Karpas-422 (cell line): ENCODE results near the gene NMUR1. TPM values are rescaled to one million over a fixed set of nuclear protein-coding genes. Genes with fewer than 3 reads are reported as not detected.

Experiments
- DNase-seq: peaks from one replicate; pipeline ENCODE4 v3.0.0-alpha.2; 2015
- H2AFZ ChIP-seq: fragments of 200-600 bp; sonication (generic); 2 replicates; pipeline ENCODE4 v1.6.1; 2014; ENCODE audit warnings: antibody characterized with exemption, low read length, mixed read lengths
- H3K27ac ChIP-seq: fragments of 200-600 bp; sonication (generic); 2 replicates; pipeline ENCODE4 v1.5.1; 2014; ENCODE audit warnings: mild to moderate bottlenecking, low read length, moderate library complexity
- H3K27me3 ChIP-seq: fragments of 200-600 bp; sonication (generic); 2 replicates; pipeline ENCODE4 v1.6.1; 2014; ENCODE audit warnings: low read length, mixed read lengths
- H3K36me3 ChIP-seq: fragments of 200-600 bp; sonication (generic); 2 replicates; pipeline ENCODE4 v1.6.1; 2014; ENCODE audit warnings: low read length, mixed read lengths; ENCODE audit not compliant: insufficient read depth
- H3K4me1 ChIP-seq: fragments of 200-600 bp; sonication (generic); 2 replicates; pipeline ENCODE4 v1.6.1; 2014; ENCODE audit warnings: mild to moderate bottlenecking, low read length, mixed read lengths
- H3K4me2 ChIP-seq: fragments of 200-600 bp; sonication (generic); 2 replicates; pipeline ENCODE4 v1.6.1; 2014; ENCODE audit warnings: low read length, low read depth, mild to moderate bottlenecking; ENCODE audit not compliant: poor library complexity, severe bottlenecking
- H3K4me3 ChIP-seq: fragments of 200-600 bp; sonication (generic); 2 replicates; pipeline ENCODE4 v1.5.1; 2014; ENCODE audit warnings: mild to moderate bottlenecking, antibody characterized with exemption, low read length, mixed read lengths
- H3K79me2 ChIP-seq: fragments of 200-600 bp; sonication (generic); 2 replicates; pipeline ENCODE4 v1.6.1; 2014; ENCODE audit warnings: mild to moderate bottlenecking, low read length, mixed read lengths
- H3K9ac ChIP-seq: fragments of 200-600 bp; sonication (generic); 2 replicates; pipeline ENCODE4 v1.6.0; 2014; ENCODE audit warnings: low read length
- H3K9me2 ChIP-seq: fragments of 200-600 bp; sonication (generic), shearing (Covaris generic); replicated peaks from 2 replicates; pipeline ENCODE4 v1.6.0; 2014; ENCODE audit warnings: mild to moderate bottlenecking, low read length, moderate library complexity; ENCODE audit not compliant: insufficient read depth
- H3K9me3 ChIP-seq: fragments of 300-700, 200-600 bp; sonication (generic); 2 replicates; pipeline ENCODE4 v1.6.1; 2014; ENCODE audit warnings: low read length, mixed read lengths
- H4K20me1 ChIP-seq: fragments of 200-600 bp; sonication (generic); 2 replicates; pipeline ENCODE4 v1.6.1; 2014; ENCODE audit warnings: mild to moderate bottlenecking, antibody characterized with exemption, low read length, low read depth; ENCODE audit not compliant: insufficient read depth
- total RNA-seq: library from RNA; depleted of rRNA; stranded (reverse); fragments of >200 nt; shearing (Covaris generic); gene quantifications from 2 replicates; pipeline ENCODE4 v1.2.3, GENCODE V29; 2014; ENCODE audit warnings: low replicate concordance

The NMUR1 gene
- total RNA-seq, 1 experiment from 2014 or later = not detected

GRCh38 chr2:231515603-231516002, 14.6 kb downstream of the NMUR1 start:
- H3K4me2 ChIP-seq = no peak overlapping the region
- H2AFZ ChIP-seq = peak overlapping the region; percentile 91

GRCh38 chr2:231514951-231515297, 15.3 kb downstream of the NMUR1 start:
- Histone ChIP-seq H3K4me2 (peak overlapping the region; percentile 53), H3K4me3 (peak overlapping the region; percentile 47; the same call in 1 of the 2 replicates), H2AFZ (peak overlapping the region; percentile 91), H3K9me3 (no peaks in the 10 kb centered on the region), H3K27ac (no peak overlapping the region), H4K20me1 (no peaks in the 10 kb centered on the region), H3K9me2 (no peaks in the 10 kb centered on the region), H3K79me2 (peaks cover 9% of the 10 kb centered on the region; the same call in 1 of the 2 replicates), H3K9ac (no peak overlapping the region), H3K4me1 (peaks cover 26% of the 10 kb centered on the region), H3K27me3 (no peaks in the 10 kb centered on the region), H3K36me3 (no peaks in the 10 kb centered on the region)
- no peak for DNase-seq

More at GRCh38 chr2:231515603-231516002, 14.6 kb downstream of the NMUR1 start:
- no peak overlapping the region for H3K27ac ChIP-seq
- H3K9me3 ChIP-seq = no peaks in the 10 kb centered on the region
- H3K4me1 ChIP-seq = peaks cover 26% of the 10 kb centered on the region
- H3K79me2 ChIP-seq = peaks cover 9% of the 10 kb centered on the region; the same call in 1 of the 2 replicates
- no peaks in the 10 kb centered on the region for H3K36me3 ChIP-seq
- no peaks in the 10 kb centered on the region for H3K9me2 ChIP-seq
- DNase-seq = peak; percentile 45
- no peak overlapping the region for H3K9ac ChIP-seq
- H4K20me1 ChIP-seq = no peaks in the 10 kb centered on the region
- H3K27me3 ChIP-seq = no peaks in the 10 kb centered on the region
- H3K4me3 ChIP-seq = no peak overlapping the region

GRCh38 chr2:231514225-231514950, 15.9 kb downstream of the NMUR1 start:
- peak overlapping the region; percentile 91 for H2AFZ ChIP-seq

DNA sequence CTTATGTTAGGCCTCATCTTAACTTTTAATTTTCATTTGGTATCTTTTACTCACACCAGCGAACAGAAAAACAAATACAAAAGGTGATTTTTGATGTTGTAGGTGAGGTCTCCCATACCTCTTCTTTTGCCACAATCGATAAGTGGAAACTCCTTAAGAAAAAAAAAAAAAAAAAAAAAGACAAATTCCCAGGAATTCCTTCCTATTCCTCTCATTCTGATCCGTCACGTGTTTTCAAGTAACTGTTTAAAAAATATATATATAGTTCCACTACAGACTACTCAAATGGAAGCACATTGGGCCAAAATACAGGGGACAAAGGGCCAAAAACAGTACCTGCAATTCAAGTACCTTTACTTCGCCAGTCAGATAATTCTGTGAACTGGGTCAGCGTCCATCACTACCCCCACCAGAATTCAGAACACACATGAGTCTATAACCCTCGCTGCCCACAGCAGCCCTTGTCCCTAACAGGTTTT, 16.5 kb downstream of the NMUR1 start:
- DNase-seq = no peak
- Histone ChIP-seq H3K36me3 (no peaks in the 10 kb centered on the region), H3K79me2 (peaks cover 9% of the 10 kb centered on the region; the same call in 1 of the 2 replicates), H3K27me3 (no peaks in the 10 kb centered on the region), H4K20me1 (no peaks in the 10 kb centered on the region), H2AFZ (no peak overlapping the region), H3K4me1 (peaks cover 26% of the 10 kb centered on the region), H3K4me2 (peak overlapping the region; percentile 89), H3K4me3 (peak overlapping the region; percentile 82), H3K9me3 (no peaks in the 10 kb centered on the region), H3K9me2 (no peaks in the 10 kb centered on the region), H3K27ac (peak overlapping the region; percentile 71), H3K9ac (peak overlapping the region; percentile 82)

More at GRCh38 chr2:231514225-231514950, 15.9 kb downstream of the NMUR1 start:
- Histone ChIP-seq H3K9ac (peak overlapping the region; percentile 82), H3K4me1 (peaks cover 26% of the 10 kb centered on the region), H3K27ac (peak overlapping the region; percentile 71), H3K27me3 (no peaks in the 10 kb centered on the region), H3K36me3 (no peaks in the 10 kb centered on the region), H3K9me3 (no peaks in the 10 kb centered on the region), H3K79me2 (peaks cover 9% of the 10 kb centered on the region; the same call in 1 of the 2 replicates), H3K9me2 (no peaks in the 10 kb centered on the region), H4K20me1 (no peaks in the 10 kb centered on the region), H3K4me2 (peak overlapping the region; percentile 89), H3K4me3 (peak overlapping the region; percentile 82)
- peak; percentile 99 for DNase-seq

GRCh38 chr2:231512222-231512621, 18.0 kb downstream of the NMUR1 start:
- Histone ChIP-seq H2AFZ (no peak overlapping the region), H4K20me1 (no peaks in the 10 kb centered on the region), H3K27me3 (no peaks in the 10 kb centered on the region), H3K9ac (no peak overlapping the region), H3K4me3 (no peak overlapping the region), H3K27ac (no peak overlapping the region), H3K36me3 (no peaks in the 10 kb centered on the region), H3K9me3 (no peaks in the 10 kb centered on the region), H3K4me1 (peaks cover 26% of the 10 kb centered on the region), H3K4me2 (no peak overlapping the region), H3K79me2 (peaks cover 9% of the 10 kb centered on the region; the same call in 1 of the 2 replicates), H3K9me2 (no peaks in the 10 kb centered on the region)
- no peak for DNase-seq

- Histone ChIP-seq H3K9ac (no peak overlapping the region), H3K36me3 (no peaks in the 10 kb centered on the region), H4K20me1 (no peaks in the 10 kb centered on the region), H3K79me2 (no peaks in the 10 kb centered on the region), H3K9me3 (no peaks in the 10 kb centered on the region), H3K27me3 (no peaks in the 10 kb centered on the region), H3K4me1 (no peaks in the 10 kb centered on the region), H3K27ac (no peak overlapping the region), H3K4me3 (no peak overlapping the region), H2AFZ (no peak overlapping the region), H3K9me2 (no peaks in the 10 kb centered on the region), H3K4me2 (no peak overlapping the region)
- no peak for DNase-seq
Measured at GRCh38 chr2:231503766-231504165, 26.5 kb downstream of the NMUR1 start.

DNA sequence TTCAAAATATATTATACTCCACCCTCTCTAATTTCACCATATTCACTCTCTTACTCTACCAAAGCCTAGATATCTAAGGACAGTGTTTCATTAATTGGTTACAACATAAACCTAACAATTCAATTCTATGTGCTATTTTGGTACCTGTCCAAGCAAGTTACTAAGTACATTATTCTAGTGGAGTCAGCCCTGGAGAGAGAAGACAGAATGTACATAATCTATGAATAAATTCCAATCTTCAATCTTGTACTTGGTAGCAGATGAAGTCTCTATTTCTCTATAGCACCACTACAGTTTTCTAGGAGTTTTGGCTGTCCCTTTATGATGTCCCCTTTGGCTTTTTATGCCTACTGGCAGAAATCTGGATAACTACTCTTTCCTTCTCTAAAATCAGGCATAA, 27.6 kb downstream of the NMUR1 start:
- H3K4me1 ChIP-seq = no peaks in the 10 kb centered on the region
- no peaks in the 10 kb centered on the region for H4K20me1 ChIP-seq
- no peaks in the 10 kb centered on the region for H3K36me3 ChIP-seq
- no peaks in the 10 kb centered on the region for H3K79me2 ChIP-seq
- H3K9me3 ChIP-seq = no peaks in the 10 kb centered on the region
- H3K27ac ChIP-seq = no peak overlapping the region
- H2AFZ ChIP-seq = no peak overlapping the region
- no peak overlapping the region for H3K4me2 ChIP-seq
- H3K9me2 ChIP-seq = no peaks in the 10 kb centered on the region
- DNase-seq = no peak
- H3K4me3 ChIP-seq = no peak overlapping the region
- H3K9ac ChIP-seq = no peak overlapping the region
- H3K27me3 ChIP-seq = no peaks in the 10 kb centered on the region

DNA sequence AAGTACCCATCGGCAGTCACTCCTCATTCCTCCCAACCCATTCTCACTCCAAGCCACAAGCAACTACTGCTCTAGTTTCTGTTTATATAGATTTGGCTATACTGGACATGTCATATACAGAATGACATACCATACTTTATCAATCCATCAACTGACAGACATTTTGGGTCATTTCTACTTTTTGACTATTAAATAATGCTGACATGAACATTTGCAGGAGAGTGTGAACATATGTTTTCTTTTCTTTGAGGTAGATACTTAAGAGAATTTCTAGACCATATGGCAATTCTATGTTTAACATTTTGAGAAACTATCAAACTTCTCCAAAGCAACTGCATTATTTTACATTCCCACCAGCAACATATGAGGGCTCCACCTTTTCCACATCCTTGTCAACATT, 32.6 kb downstream of the NMUR1 start:
- no peak overlapping the region for H3K9ac ChIP-seq
- no peak overlapping the region for H3K4me3 ChIP-seq
- H3K27ac ChIP-seq = no peak overlapping the region
- no peaks in the 10 kb centered on the region for H3K9me2 ChIP-seq
- no peaks in the 10 kb centered on the region for H3K27me3 ChIP-seq
- no peaks in the 10 kb centered on the region for H3K79me2 ChIP-seq
- no peaks in the 10 kb centered on the region for H3K9me3 ChIP-seq
- H4K20me1 ChIP-seq = no peaks in the 10 kb centered on the region
- DNase-seq = no peak
- H3K36me3 ChIP-seq = no peaks in the 10 kb centered on the region
- no peak overlapping the region for H2AFZ ChIP-seq
- no peak overlapping the region for H3K4me2 ChIP-seq
- H3K4me1 ChIP-seq = no peaks in the 10 kb centered on the region
